Peyer's patch (tissue), 4 donors: Measurements from ENCODE around the gene XAF1.

Source experiments
- POLR2A ChIP-seq, 2 donors: fragments of 450-650 bp; IDR thresholded peaks; one replicate each; pipeline ENCODE4 v1.5.1; 2017; ENCODE audit warnings: antibody characterized with exemption in 2 of 2, mild to moderate bottlenecking in 2 of 2, moderate library complexity in 2 of 2
- TF ChIP-seq, protein P1 (sequence below), 6 experiments: fragments of 450-650 bp in 4 of 6; fragments of 200-600 bp in 2 of 6; sonication (generic) in 1 of 6; IDR thresholded peaks; one replicate each; pipeline ENCODE4 v1.5.1; 2017 to 2019; ENCODE audit warnings: antibody characterized with exemption in 6 of 6, mild to moderate bottlenecking in 3 of 6, moderate library complexity in 1 of 6

DNA sequence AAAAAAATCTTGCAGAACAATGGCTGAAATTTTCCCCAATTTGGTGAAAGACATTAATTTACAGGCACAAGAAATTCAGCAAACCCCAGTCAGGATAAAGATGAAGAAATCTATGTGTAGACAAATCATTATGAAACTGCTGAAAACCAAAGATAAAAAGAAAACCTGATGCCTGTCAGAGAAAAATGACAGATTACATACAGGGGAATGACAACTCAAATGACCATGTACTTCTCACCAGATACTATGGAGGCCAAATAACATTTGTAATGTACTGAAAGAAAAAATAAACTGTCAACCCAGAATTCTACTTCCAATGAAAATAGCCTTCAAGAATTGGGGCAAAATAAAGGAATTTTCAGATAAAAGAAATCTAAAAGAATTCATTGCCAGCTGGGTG lies 7.2 kb upstream of the XAF1 start:
- TF ChIP-seq, protein P1, sequence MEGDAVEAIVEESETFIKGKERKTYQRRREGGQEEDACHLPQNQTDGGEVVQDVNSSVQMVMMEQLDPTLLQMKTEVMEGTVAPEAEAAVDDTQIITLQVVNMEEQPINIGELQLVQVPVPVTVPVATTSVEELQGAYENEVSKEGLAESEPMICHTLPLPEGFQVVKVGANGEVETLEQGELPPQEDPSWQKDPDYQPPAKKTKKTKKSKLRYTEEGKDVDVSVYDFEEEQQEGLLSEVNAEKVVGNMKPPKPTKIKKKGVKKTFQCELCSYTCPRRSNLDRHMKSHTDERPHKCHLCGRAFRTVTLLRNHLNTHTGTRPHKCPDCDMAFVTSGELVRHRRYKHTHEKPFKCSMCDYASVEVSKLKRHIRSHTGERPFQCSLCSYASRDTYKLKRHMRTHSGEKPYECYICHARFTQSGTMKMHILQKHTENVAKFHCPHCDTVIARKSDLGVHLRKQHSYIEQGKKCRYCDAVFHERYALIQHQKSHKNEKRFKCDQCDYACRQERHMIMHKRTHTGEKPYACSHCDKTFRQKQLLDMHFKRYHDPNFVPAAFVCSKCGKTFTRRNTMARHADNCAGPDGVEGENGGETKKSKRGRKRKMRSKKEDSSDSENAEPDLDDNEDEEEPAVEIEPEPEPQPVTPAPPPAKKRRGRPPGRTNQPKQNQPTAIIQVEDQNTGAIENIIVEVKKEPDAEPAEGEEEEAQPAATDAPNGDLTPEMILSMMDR (IDR thresholded peaks at IDR 0.05) = no peak
- TF ChIP-seq POLR2A (IDR thresholded peaks at IDR 0.05) = no peak
